Measurements from ENCODE around the gene DLK1. TPM values are rescaled to one million over a fixed set of nuclear protein-coding genes. Genes with fewer than 3 reads are reported as not detected.

Gene DLK1
- total RNA-seq, 1 experiment from 2014 or later, result 0.69 TPM

DNA sequence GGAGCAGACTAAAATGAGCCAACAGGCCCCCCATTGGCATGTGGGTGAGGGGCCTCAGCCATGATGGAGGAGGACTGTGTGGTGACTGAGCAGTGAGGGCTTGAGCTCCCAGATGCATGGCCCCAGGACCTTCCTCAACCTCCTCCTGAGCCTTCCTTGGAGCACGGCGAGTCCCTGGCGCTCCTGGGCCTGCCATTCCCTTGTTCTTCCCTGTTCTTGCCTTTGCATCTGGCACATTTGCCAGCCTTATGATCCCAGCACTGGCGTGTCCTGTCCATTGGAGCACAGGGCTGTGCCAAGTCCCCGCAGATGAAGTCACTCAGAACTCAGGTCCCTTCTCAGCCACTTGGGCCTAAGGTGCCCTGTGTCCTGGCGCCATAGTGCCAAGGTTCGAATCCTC, 58.9 kb downstream of the DLK1 start:
- Histone ChIP-seq H3K9me3 (ENCODE audit: control insufficient read depth, insufficient read depth, low read depth, low read length) (no peaks in the 10 kb centered on the region), H3K27me3 (ENCODE audit: control insufficient read depth, insufficient read depth, low read length) (no peaks in the 10 kb centered on the region), H3K4me3 (ENCODE audit: low read depth in 2 of 2, low read length in 2 of 2) (no peak overlapping the region), H3K4me1 (ENCODE audit: control insufficient read depth, insufficient read depth, low read length) (no peaks in the 10 kb centered on the region), H3K36me3 (ENCODE audit: control insufficient read depth, insufficient read depth, low read length) (no peaks in the 10 kb centered on the region), H3K27ac (ENCODE audit: low read length) (no peak overlapping the region)
- TF ChIP-seq POLR2AphosphoS5 (IDR thresholded peaks at IDR 0.05; ENCODE audit: low read depth, low read length) (no peak), SIN3A (IDR thresholded peaks at IDR 0.05; ENCODE audit: borderline replicate concordance, insufficient read depth, low read depth, low read length) (no peak), TCF7L2 (IDR thresholded peaks at IDR 0.05; ENCODE audit: low read depth, low read length) (no peak), REST (IDR thresholded peaks at IDR 0.05; ENCODE audit: insufficient read depth in 1 of 2, low read depth in 2 of 2, low read length in 1 of 2) (no peak), CTCF (IDR thresholded peaks at IDR 0.05) (no peak)
- intact Hi-C loops (cut with micrococcal nuclease; ENCODE audit: unreplicated experiment), result no loop called here
- DNase-seq (ENCODE audit: low read depth, low spot score), result no peak
- ATAC-seq, result no peak
- POLR2A ChIA-PET, result no interaction called here
- CTCF ChIA-PET, result no interaction called here
- no TSS peak for BruUV-seq (replicated peaks)
- in situ Hi-C loops (cut with HindIII; ENCODE audit: low pct_unique_long_range_greater_than_20kb, low sequenced_read_pairs), result no loop called here

GRCh38 chr14:100786131-100786530, 59.4 kb downstream of the DLK1 start:
- Histone ChIP-seq H3K4me3 (ENCODE audit: low read depth in 2 of 2, low read length in 2 of 2) (no peak overlapping the region), H3K27me3 (ENCODE audit: control insufficient read depth, insufficient read depth, low read length) (no peaks in the 10 kb centered on the region), H3K27ac (ENCODE audit: low read length) (no peak overlapping the region), H3K36me3 (ENCODE audit: control insufficient read depth, insufficient read depth, low read length) (no peaks in the 10 kb centered on the region), H3K9me3 (ENCODE audit: control insufficient read depth, insufficient read depth, low read depth, low read length) (no peaks in the 10 kb centered on the region), H3K4me1 (ENCODE audit: control insufficient read depth, insufficient read depth, low read length) (no peaks in the 10 kb centered on the region)
- BruUV-seq (replicated peaks), result no TSS peak
- no peak for DNase-seq (ENCODE audit: low read depth, low spot score)
- ATAC-seq, result no peak
- ChIA-PET CTCF (no interaction called here), POLR2A (no interaction called here)
- TF ChIP-seq SIN3A (IDR thresholded peaks at IDR 0.05; ENCODE audit: borderline replicate concordance, insufficient read depth, low read depth, low read length) (no peak), TCF7L2 (IDR thresholded peaks at IDR 0.05; ENCODE audit: low read depth, low read length) (no peak), POLR2AphosphoS5 (IDR thresholded peaks at IDR 0.05; ENCODE audit: low read depth, low read length) (no peak), CTCF (IDR thresholded peaks at IDR 0.05) (no peak), REST (IDR thresholded peaks at IDR 0.05; ENCODE audit: insufficient read depth in 1 of 2, low read depth in 2 of 2, low read length in 1 of 2) (no peak)
- intact Hi-C loops (cut with micrococcal nuclease; ENCODE audit: unreplicated experiment) (no loop called here), in situ Hi-C loops (cut with HindIII; ENCODE audit: low pct_unique_long_range_greater_than_20kb, low sequenced_read_pairs) (no loop called here)

All from Panc1 (cell line).